HCT116 (cell line): ENCODE results near the gene GRIN3A. TPM values are rescaled to one million over a fixed set of nuclear protein-coding genes. Genes with fewer than 3 reads are reported as not detected.

ENCODE experiments used
- ATAC-seq: fragments of 200-7000 bp; cut with Tn5 transposase; 2 replicates; pipeline ENCODE4 v1.9.1; 2020; ENCODE audit warnings: mild to moderate bottlenecking, moderate library complexity
- BruUV-seq: library from RNA; stranded (reverse); fragments of 400-500 nt; replicated peaks from 2 replicates; lab custom pipeline; 2021; lab: Mats Ljungman, UMichigan
- CTCF ChIA-PET: fragments of 300-600 bp; sonication (Branson Sonifier 250); formaldehyde crosslinking; loops from one replicate; lab custom pipeline; 2021; ENCODE audit warnings: antibody characterized with exemption; lab: Charles Lee
- POLR2A ChIA-PET: fragments of 300-600, 350-600 bp; sonication (Branson Sonifier 250); formaldehyde crosslinking; loops from one replicate; lab custom pipeline; 2021; ENCODE audit warnings: antibody characterized with exemption; lab: Charles Lee
- RAD21 ChIA-PET, 2 experiments: fragments of 300-600 bp; sonication (Branson Sonifier 250); formaldehyde crosslinking; loops; one replicate each; lab custom pipeline; 2023; ENCODE audit warnings: low total read pairs in 2 of 2; ENCODE audit not compliant: uncharacterized antibody in 2 of 2, unreplicated experiment in 2 of 2, low non-redundant PET in 1 of 2; lab: Charles Lee
- DNase-seq: peaks from one replicate; pipeline ENCODE4 v3.0.0-alpha.2; 2010; ENCODE audit warnings: low read depth, low spot score
- H2AFZ ChIP-seq: fragments of 200-600 bp; shearing (Covaris generic), sonication (generic); 2 replicates; pipeline ENCODE4 v1.6.1; 2017; ENCODE audit warnings: low read depth, mixed run types, mixed read lengths, antibody characterized with exemption, low read length; ENCODE audit not compliant: poor library complexity, severe bottlenecking
- H3K27ac ChIP-seq: 2 replicates; pipeline ENCODE4 v1.5.1; 2012; ENCODE audit warnings: low read depth, low read length
- H3K27me3 ChIP-seq: fragments of 200-600 bp; sonication (generic); 2 replicates; pipeline ENCODE4 v1.6.1; 2016; ENCODE audit warnings: mixed run types, low read length, mixed read lengths; ENCODE audit not compliant: insufficient read depth
- H3K36me3 ChIP-seq, 2 experiments: fragments of 200-500 bp in 1 of 2; fragments of 200-600 bp in 1 of 2; sonication (Bioruptor generic) in 1 of 2; sonication (generic) in 1 of 2; 2 replicates each; pipeline versions ENCODE4 v1.5.1 to v1.6.1; 2014 to 2016; ENCODE audit warnings: low read length in 2 of 2, inconsistent platforms in 1 of 2, mixed read lengths in 1 of 2, mixed run types in 1 of 2; ENCODE audit not compliant: insufficient read depth in 2 of 2, control insufficient read depth in 1 of 2
- H3K4me1 ChIP-seq, 2 experiments: fragments of 200-600 bp in 1 of 2; sonication (generic) in 1 of 2; 2 replicates each; pipeline versions ENCODE4 v1.5.1 to v1.6.1; 2012 to 2017; ENCODE audit warnings: low read length in 2 of 2, inconsistent platforms in 1 of 2, mild to moderate bottlenecking in 1 of 2, mixed read lengths in 1 of 2, mixed run types in 1 of 2, moderate library complexity in 1 of 2; ENCODE audit not compliant: insufficient read depth in 2 of 2, control insufficient read depth in 1 of 2
- H3K4me2 ChIP-seq: fragments of 200-600 bp; sonication (generic); 2 replicates; pipeline ENCODE4 v1.6.1; 2017; ENCODE audit warnings: mixed run types, low read length, mixed read lengths
- H3K4me3 ChIP-seq, 2 experiments: fragments of 200-600 bp in 1 of 2; sonication (generic) in 1 of 2; replicated peaks in 1 of 2; 2 replicates each; pipeline ENCODE4 v1.5.1; 2011 to 2016; ENCODE audit warnings: low read length in 2 of 2, control low read depth in 1 of 2, low read depth in 1 of 2, mild to moderate bottlenecking in 1 of 2, mixed read lengths in 1 of 2, mixed run types in 1 of 2
- H3K79me2 ChIP-seq: fragments of 200-600 bp; sonication (generic); 2 replicates; pipeline ENCODE4 v1.6.1; 2017; ENCODE audit warnings: mild to moderate bottlenecking, mixed run types, low read length, moderate library complexity, mixed read lengths; ENCODE audit not compliant: insufficient read depth
- H3K9ac ChIP-seq: fragments of 200-600 bp; sonication (generic); 2 replicates; pipeline ENCODE4 v1.6.1; 2016; ENCODE audit warnings: low read length, mixed read lengths
- H3K9me2 ChIP-seq: fragments of 200-600 bp; sonication (generic), shearing (Covaris generic); 2 replicates; pipeline ENCODE4 v1.6.1; 2017; ENCODE audit warnings: mixed run types, mild to moderate bottlenecking, moderate library complexity; ENCODE audit not compliant: insufficient read depth
- H3K9me3 ChIP-seq, 2 experiments: fragments of 200-500 bp in 1 of 2; fragments of 200-600 bp in 1 of 2; sonication (Bioruptor generic) in 1 of 2; sonication (generic) in 1 of 2; 2 replicates each; pipeline ENCODE4 v1.6.1; 2014 to 2017; ENCODE audit warnings: low read length in 2 of 2, mixed read lengths in 2 of 2, inconsistent platforms in 1 of 2, low read depth in 1 of 2, mild to moderate bottlenecking in 1 of 2, mixed run types in 1 of 2, moderate library complexity in 1 of 2; ENCODE audit not compliant: control insufficient read depth in 1 of 2, insufficient read depth in 1 of 2
- H4K20me1 ChIP-seq: fragments of 200-600 bp; sonication (generic), shearing (Covaris generic); 2 replicates; pipeline ENCODE4 v1.6.1; 2017; ENCODE audit warnings: mixed run types, mild to moderate bottlenecking, moderate library complexity; ENCODE audit not compliant: insufficient read depth
- CBX3 ChIP-seq: IDR thresholded peaks from 2 replicates; pipeline ENCODE4 v1.6.1; 2012; ENCODE audit warnings: low read depth
- EGR1 ChIP-seq: IDR thresholded peaks from 2 replicates; pipeline ENCODE4 v1.6.1; 2012; ENCODE audit warnings: low read depth
- ELF1 ChIP-seq: IDR thresholded peaks from 2 replicates; pipeline ENCODE4 v1.6.1; 2012; ENCODE audit warnings: low read depth, borderline replicate concordance
- EZH2phosphoT487 ChIP-seq: fragments of 200-600 bp; IDR thresholded peaks from 2 replicates; pipeline ENCODE4 v1.6.1; 2018; ENCODE audit warnings: antibody characterized with exemption, borderline replicate concordance
- FOSL1 ChIP-seq: IDR thresholded peaks from 2 replicates; pipeline ENCODE4 v1.6.1; 2012; ENCODE audit warnings: low read depth
- POLR2A ChIP-seq: IDR thresholded peaks from 2 replicates; pipeline ENCODE4 v1.7.0; 2011; ENCODE audit warnings: borderline replicate concordance; ENCODE audit not compliant: insufficient read depth, insufficient read length; ENCODE audit errors: extremely low read depth
- POLR2AphosphoS5 ChIP-seq: IDR thresholded peaks from 2 replicates; pipeline ENCODE4 v1.6.1; 2011; ENCODE audit warnings: mild to moderate bottlenecking, low read depth, low read length, moderate library complexity
- RAD21 ChIP-seq: IDR thresholded peaks from 2 replicates; pipeline ENCODE4 v1.6.1; 2012; ENCODE audit warnings: low read depth, mild to moderate bottlenecking
- SIN3A ChIP-seq: IDR thresholded peaks from 2 replicates; pipeline ENCODE4 v1.6.1; 2012; ENCODE audit warnings: low read depth
- SP1 ChIP-seq: IDR thresholded peaks from 2 replicates; pipeline ENCODE4 v1.6.1; 2012; ENCODE audit warnings: low read depth
- SRF ChIP-seq: IDR thresholded peaks from 2 replicates; pipeline ENCODE4 v1.6.1; 2012; ENCODE audit warnings: low read depth
- TCF7L2 ChIP-seq: IDR thresholded peaks from 2 replicates; pipeline ENCODE4 v1.7.0; 2011; ENCODE audit warnings: borderline replicate concordance, inconsistent platforms; ENCODE audit not compliant: insufficient read depth, insufficient read length; ENCODE audit errors: extremely low read depth
- YY1 ChIP-seq: IDR thresholded peaks from 2 replicates; pipeline ENCODE4 v1.6.1; 2011; ENCODE audit warnings: low read length, low read depth, moderate library complexity, mild to moderate bottlenecking; ENCODE audit not compliant: insufficient replicate concordance; ENCODE audit errors: extremely low read depth
- ZFX ChIP-seq: fragments of 450-650 bp; IDR thresholded peaks from 2 replicates; pipeline ENCODE4 v1.6.1; 2017
- ZNF274 ChIP-seq: fragments of 200-500 bp; sonication (Bioruptor generic); IDR thresholded peaks from 2 replicates; pipeline ENCODE4 v1.6.1; 2014; ENCODE audit warnings: mild to moderate bottlenecking, low read depth, low read length, inconsistent platforms
- intact Hi-C: fragments of 100-400 bp; cut with micrococcal nuclease; formaldehyde crosslinking; loops from 2 replicates; pipeline ENCODE4 v1.10.0; 2022
- total RNA-seq: library from RNA; stranded (reverse); gene quantifications from one replicate; pipeline ENCODE4 v1.2.1, GENCODE V29; 2021; ENCODE audit not compliant: unreplicated experiment
- TF ChIP-seq, protein P1 (sequence below): IDR thresholded peaks from 2 replicates; pipeline ENCODE4 v1.6.1; 2012; ENCODE audit warnings: low read depth
- TF ChIP-seq, protein P2 (sequence below): IDR thresholded peaks from 2 replicates; pipeline ENCODE4 v1.6.1; 2012
- TF ChIP-seq, protein P3 (sequence below): IDR thresholded peaks from 2 replicates; pipeline ENCODE4 v1.6.1; 2012
- TF ChIP-seq, protein P4 (sequence below): IDR thresholded peaks from 2 replicates; pipeline ENCODE4 v1.6.1; 2011; ENCODE audit warnings: mild to moderate bottlenecking, low read length, moderate library complexity; ENCODE audit not compliant: insufficient replicate concordance; ENCODE audit errors: extremely low read depth

Gene GRIN3A
- total RNA-seq, 1 experiment from 2014 or later = not detected

DNA sequence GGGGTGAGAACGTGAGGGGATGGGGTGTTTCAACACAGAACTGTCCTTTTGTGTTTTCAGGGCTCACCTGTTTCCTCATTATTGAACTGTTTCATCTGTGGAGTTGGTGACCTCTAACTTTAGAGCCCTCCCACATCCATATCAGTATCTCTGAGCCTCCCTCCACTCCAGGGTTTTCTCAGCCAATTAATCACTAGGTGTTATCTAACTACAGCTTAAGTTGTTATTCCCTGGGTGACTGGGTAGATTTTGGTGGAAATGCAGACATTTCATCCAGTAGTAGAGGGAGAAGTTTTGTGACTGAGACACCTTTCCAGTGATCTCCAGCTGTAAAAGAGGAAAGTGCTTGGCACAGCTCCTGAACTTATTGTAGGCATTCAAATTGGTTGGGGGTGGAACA, 167.3 kb downstream of the GRIN3A start:
- Histone ChIP-seq H3K4me3 (no peak overlapping the region), H3K4me1 (no peaks in the 10 kb centered on the region), H3K4me2 (no peak overlapping the region), H4K20me1 (no peaks in the 10 kb centered on the region), H3K79me2 (no peaks in the 10 kb centered on the region), H3K9me3 (no peaks in the 10 kb centered on the region), H3K36me3 (no peaks in the 10 kb centered on the region; a peak in 2 of 4 replicates), H3K27me3 (no peaks in the 10 kb centered on the region), H2AFZ (no peak overlapping the region), H3K27ac (no peak overlapping the region), H3K9ac (no peak overlapping the region), H3K9me2 (no peaks in the 10 kb centered on the region)
- no TSS peak for BruUV-seq
- intact Hi-C loops = no loop called here
- ChIA-PET RAD21 (no interaction called here), POLR2A (no interaction called here), CTCF (no interaction called here)
- ATAC-seq = no peak
- no peak for TF ChIP-seq ELF1
- TF ChIP-seq EGR1 = no peak
- no peak for TF ChIP-seq TCF7L2
- TF ChIP-seq CBX3 = no peak
- no peak for TF ChIP-seq EZH2phosphoT487
- no peak for TF ChIP-seq YY1
- TF ChIP-seq, protein P1, sequence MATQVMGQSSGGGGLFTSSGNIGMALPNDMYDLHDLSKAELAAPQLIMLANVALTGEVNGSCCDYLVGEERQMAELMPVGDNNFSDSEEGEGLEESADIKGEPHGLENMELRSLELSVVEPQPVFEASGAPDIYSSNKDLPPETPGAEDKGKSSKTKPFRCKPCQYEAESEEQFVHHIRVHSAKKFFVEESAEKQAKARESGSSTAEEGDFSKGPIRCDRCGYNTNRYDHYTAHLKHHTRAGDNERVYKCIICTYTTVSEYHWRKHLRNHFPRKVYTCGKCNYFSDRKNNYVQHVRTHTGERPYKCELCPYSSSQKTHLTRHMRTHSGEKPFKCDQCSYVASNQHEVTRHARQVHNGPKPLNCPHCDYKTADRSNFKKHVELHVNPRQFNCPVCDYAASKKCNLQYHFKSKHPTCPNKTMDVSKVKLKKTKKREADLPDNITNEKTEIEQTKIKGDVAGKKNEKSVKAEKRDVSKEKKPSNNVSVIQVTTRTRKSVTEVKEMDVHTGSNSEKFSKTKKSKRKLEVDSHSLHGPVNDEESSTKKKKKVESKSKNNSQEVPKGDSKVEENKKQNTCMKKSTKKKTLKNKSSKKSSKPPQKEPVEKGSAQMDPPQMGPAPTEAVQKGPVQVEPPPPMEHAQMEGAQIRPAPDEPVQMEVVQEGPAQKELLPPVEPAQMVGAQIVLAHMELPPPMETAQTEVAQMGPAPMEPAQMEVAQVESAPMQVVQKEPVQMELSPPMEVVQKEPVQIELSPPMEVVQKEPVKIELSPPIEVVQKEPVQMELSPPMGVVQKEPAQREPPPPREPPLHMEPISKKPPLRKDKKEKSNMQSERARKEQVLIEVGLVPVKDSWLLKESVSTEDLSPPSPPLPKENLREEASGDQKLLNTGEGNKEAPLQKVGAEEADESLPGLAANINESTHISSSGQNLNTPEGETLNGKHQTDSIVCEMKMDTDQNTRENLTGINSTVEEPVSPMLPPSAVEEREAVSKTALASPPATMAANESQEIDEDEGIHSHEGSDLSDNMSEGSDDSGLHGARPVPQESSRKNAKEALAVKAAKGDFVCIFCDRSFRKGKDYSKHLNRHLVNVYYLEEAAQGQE = no peak
- no peak for TF ChIP-seq RAD21
- no peak for TF ChIP-seq POLR2AphosphoS5
- no peak for TF ChIP-seq SP1
- no peak for TF ChIP-seq ZNF274
- no peak for TF ChIP-seq SRF
- TF ChIP-seq FOSL1 = no peak
- no peak for TF ChIP-seq SIN3A
- TF ChIP-seq, protein P2, sequence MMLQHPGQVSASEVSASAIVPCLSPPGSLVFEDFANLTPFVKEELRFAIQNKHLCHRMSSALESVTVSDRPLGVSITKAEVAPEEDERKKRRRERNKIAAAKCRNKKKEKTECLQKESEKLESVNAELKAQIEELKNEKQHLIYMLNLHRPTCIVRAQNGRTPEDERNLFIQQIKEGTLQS = no peak
- no peak for TF ChIP-seq POLR2A
- TF ChIP-seq, protein P3, sequence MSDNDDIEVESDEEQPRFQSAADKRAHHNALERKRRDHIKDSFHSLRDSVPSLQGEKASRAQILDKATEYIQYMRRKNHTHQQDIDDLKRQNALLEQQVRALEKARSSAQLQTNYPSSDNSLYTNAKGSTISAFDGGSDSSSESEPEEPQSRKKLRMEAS = no peak
- TF ChIP-seq ZFX = no peak
- TF ChIP-seq, protein P4, sequence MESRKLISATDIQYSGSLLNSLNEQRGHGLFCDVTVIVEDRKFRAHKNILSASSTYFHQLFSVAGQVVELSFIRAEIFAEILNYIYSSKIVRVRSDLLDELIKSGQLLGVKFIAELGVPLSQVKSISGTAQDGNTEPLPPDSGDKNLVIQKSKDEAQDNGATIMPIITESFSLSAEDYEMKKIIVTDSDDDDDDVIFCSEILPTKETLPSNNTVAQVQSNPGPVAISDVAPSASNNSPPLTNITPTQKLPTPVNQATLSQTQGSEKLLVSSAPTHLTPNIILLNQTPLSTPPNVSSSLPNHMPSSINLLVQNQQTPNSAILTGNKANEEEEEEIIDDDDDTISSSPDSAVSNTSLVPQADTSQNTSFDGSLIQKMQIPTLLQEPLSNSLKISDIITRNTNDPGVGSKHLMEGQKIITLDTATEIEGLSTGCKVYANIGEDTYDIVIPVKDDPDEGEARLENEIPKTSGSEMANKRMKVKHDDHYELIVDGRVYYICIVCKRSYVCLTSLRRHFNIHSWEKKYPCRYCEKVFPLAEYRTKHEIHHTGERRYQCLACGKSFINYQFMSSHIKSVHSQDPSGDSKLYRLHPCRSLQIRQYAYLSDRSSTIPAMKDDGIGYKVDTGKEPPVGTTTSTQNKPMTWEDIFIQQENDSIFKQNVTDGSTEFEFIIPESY = no peak
- no peak for DNase-seq
